Fibroblast of lung (primary cell): ENCODE measurements around the gene LPIN3. TPM values are rescaled to one million over a fixed set of nuclear protein-coding genes. Genes with fewer than 3 reads are reported as not detected.

ENCODE experiments used
- DNase-seq, 2 donors: peaks; one replicate each; pipeline versions ENCODE4 v3.0.0 to v3.0.0-alpha.2; 2010; ENCODE audit warnings: low read depth in 2 of 2
- H2AFZ ChIP-seq: 2 replicates; pipeline ENCODE4 v1.5.1; 2012; ENCODE audit warnings: low read length, control low read depth, inconsistent platforms
- H3K27ac ChIP-seq: 2 replicates; pipeline ENCODE4 v1.5.1; 2011; ENCODE audit warnings: low read length, control low read depth; ENCODE audit not compliant: insufficient read depth
- H3K27me3 ChIP-seq: 2 replicates; pipeline ENCODE4 v1.5.1; 2011; ENCODE audit warnings: mild to moderate bottlenecking, low read length; ENCODE audit not compliant: control insufficient read depth, insufficient read depth
- H3K36me3 ChIP-seq: 2 replicates; pipeline ENCODE4 v1.5.1; 2011; ENCODE audit warnings: low read length; ENCODE audit not compliant: control insufficient read depth, insufficient read depth
- H3K4me1 ChIP-seq: 2 replicates; pipeline ENCODE4 v1.5.1; 2011; ENCODE audit warnings: low read length; ENCODE audit not compliant: control insufficient read depth, insufficient read depth; ENCODE audit errors: extremely low read depth
- H3K4me2 ChIP-seq: 2 replicates; pipeline ENCODE4 v1.5.1; 2011; ENCODE audit warnings: low read length, control low read depth; ENCODE audit not compliant: insufficient read depth; ENCODE audit errors: extremely low read depth
- H3K4me3 ChIP-seq, 4 experiments: fragments of 200-600 bp in 1 of 4; sonication (generic) in 1 of 4; replicated peaks in 1 of 4; 2 replicates each; pipeline ENCODE4 v1.5.1; 2011 to 2016; ENCODE audit warnings: low read length in 4 of 4, low read depth in 3 of 4, mild to moderate bottlenecking in 3 of 4, control low read depth in 2 of 4, inconsistent platforms in 1 of 4, mixed read lengths in 1 of 4; ENCODE audit not compliant: insufficient read depth in 1 of 4; ENCODE audit errors: control extremely low read depth in 1 of 4
- H3K79me2 ChIP-seq: 2 replicates; pipeline ENCODE4 v1.5.1; 2012; ENCODE audit warnings: mild to moderate bottlenecking, low read length, inconsistent platforms; ENCODE audit not compliant: control insufficient read depth, insufficient read depth
- H3K9ac ChIP-seq: 2 replicates; pipeline ENCODE4 v1.5.1; 2011; ENCODE audit warnings: mild to moderate bottlenecking, low read length, control low read depth; ENCODE audit not compliant: insufficient read depth
- H3K9me3 ChIP-seq: 2 replicates; pipeline ENCODE4 v1.5.1; 2012; ENCODE audit warnings: low read depth, low read length; ENCODE audit not compliant: control insufficient read depth, insufficient read depth
- H4K20me1 ChIP-seq: 2 replicates; pipeline ENCODE4 v1.5.1; 2011; ENCODE audit warnings: low read length; ENCODE audit not compliant: control insufficient read depth, insufficient read depth; ENCODE audit errors: extremely low read depth
- EZH2 ChIP-seq: IDR thresholded peaks from 2 replicates; pipeline ENCODE4 v1.5.1; 2012; ENCODE audit warnings: low read length, control low read depth, mild to moderate bottlenecking; ENCODE audit errors: missing control alignments
- polyA plus RNA-seq, 2 donors: library from polyadenylated mRNA; depleted of rRNA in 1 of 2; stranded (reverse) in 1 of 2; unstranded in 1 of 2; fragments of >200 nt; gene quantifications; 2 replicates each; pipeline ENCODE4 v1.2.1, GENCODE V29; 2011 to 2012; ENCODE audit warnings: missing spikeins in 1 of 2
- total RNA-seq: library from RNA; depleted of rRNA; stranded (reverse); fragments of >200 nt; gene quantifications from 2 replicates; pipeline ENCODE4 v1.2.1, GENCODE V29; 2014
- TF ChIP-seq, protein P1 (sequence below), 2 donors: IDR thresholded peaks in 1 of 2; conservative IDR thresholded peaks in 1 of 2; 1 replicate in 1 of 2; 2 replicates in 1 of 2; pipeline ENCODE4 v1.5.1; 2011 to 2012; ENCODE audit warnings: low read length in 2 of 2, control low read depth in 1 of 2, inconsistent platforms in 1 of 2, low read depth in 1 of 2, mild to moderate bottlenecking in 1 of 2

The LPIN3 gene
- total and polyA plus RNA-seq, 2 donors (not counting 1 experiment from before 2014, with no cell fraction given): 4.7 to 5.1 TPM

DNA sequence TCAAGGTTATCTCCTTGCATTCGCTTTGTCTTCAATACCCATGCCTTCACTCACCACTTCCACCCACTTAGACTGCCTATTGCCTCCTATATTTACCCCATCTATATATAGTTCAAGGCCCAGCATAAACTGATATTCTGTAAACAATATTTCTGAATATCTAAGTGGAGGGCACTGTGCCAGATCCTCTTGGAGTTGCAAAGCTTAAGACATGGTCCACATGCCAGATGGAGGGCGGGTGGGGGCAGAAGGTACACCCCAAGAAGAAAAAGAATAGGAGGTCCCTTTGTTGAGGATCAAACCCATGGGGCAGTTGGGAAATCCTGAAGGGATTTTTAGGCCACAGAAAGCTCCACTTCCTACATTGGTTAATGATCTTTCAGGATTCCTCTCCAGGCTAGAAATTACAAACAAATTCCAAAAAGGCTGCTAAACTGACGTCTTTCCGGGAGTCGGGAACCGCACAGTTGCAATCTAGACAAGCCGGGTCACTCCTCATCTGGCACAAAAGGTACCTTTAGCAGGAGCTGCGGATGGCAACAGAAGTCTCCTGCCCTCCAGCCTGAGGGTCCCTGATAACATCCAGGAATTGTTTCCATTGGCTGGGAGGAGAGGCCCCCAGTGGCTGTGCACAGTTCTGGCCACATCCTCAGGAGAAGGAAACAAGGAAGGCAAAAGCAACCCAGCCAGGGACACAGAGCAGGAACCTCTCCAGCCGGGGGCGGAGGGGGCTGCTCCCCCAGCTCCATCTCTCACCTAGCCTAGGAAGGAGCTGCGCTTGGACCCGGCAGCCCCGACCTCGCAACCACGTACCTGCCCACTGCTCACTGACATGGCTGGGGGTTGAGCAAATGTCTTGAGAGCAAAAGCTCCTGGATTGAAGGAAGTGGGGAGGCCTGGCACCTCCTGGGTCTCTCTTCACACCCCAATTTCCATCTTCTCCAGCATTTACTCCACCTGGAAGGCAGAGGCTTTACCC lies 5.9 kb upstream of the LPIN3 start:
- H3K4me3 ChIP-seq: no peak overlapping the region
- H3K27me3 ChIP-seq: no peaks in the 10 kb centered on the region
- peak overlapping the region; percentile 79 for H2AFZ ChIP-seq
- H3K79me2 ChIP-seq: no peaks in the 10 kb centered on the region
- no peak for TF ChIP-seq EZH2
- TF ChIP-seq, protein P1, sequence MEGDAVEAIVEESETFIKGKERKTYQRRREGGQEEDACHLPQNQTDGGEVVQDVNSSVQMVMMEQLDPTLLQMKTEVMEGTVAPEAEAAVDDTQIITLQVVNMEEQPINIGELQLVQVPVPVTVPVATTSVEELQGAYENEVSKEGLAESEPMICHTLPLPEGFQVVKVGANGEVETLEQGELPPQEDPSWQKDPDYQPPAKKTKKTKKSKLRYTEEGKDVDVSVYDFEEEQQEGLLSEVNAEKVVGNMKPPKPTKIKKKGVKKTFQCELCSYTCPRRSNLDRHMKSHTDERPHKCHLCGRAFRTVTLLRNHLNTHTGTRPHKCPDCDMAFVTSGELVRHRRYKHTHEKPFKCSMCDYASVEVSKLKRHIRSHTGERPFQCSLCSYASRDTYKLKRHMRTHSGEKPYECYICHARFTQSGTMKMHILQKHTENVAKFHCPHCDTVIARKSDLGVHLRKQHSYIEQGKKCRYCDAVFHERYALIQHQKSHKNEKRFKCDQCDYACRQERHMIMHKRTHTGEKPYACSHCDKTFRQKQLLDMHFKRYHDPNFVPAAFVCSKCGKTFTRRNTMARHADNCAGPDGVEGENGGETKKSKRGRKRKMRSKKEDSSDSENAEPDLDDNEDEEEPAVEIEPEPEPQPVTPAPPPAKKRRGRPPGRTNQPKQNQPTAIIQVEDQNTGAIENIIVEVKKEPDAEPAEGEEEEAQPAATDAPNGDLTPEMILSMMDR (conservative IDR thresholded peaks at IDR 0.05 in 1 of 2, IDR thresholded peaks at IDR 0.05 in 1 of 2; ENCODE audit: low read depth in 1 of 2, low read length in 2 of 2): no peak
- H3K27ac ChIP-seq: peak overlapping the region; percentile 40
- no peaks in the 10 kb centered on the region for H3K36me3 ChIP-seq
- no peaks in the 10 kb centered on the region for H3K9me3 ChIP-seq
- H4K20me1 ChIP-seq: no peaks in the 10 kb centered on the region
- no peak overlapping the region for H3K4me2 ChIP-seq
- peak in 1 of 2 donors; percentile 64 for DNase-seq
- no peak overlapping the region for H3K9ac ChIP-seq
- H3K4me1 ChIP-seq: peaks cover 10% of the 10 kb centered on the region

DNA sequence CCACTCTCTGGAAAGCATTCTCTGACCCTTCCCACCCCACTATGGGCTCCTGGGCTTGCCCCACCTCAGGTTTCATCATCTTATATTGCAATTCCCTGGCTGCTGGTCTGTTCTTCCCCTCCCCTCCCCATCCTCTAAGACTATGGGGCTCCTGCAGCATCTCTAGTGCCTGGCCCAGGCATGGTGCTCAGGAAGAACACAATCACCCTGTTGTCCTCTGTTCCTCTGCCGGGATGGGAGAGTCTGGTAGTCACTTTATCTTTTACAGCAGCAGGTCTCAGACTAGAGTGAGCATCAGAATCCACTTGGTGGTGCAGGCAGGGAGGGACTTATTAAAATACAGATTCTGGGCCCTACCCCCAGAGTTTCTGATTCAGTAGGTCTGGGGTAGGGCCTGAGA lies 5.0 kb upstream of the LPIN3 start:
- no peak for DNase-seq
- H3K9me3 ChIP-seq: no peaks in the 10 kb centered on the region
- H3K36me3 ChIP-seq: no peaks in the 10 kb centered on the region
- peaks cover 5% of the 10 kb centered on the region for H3K4me1 ChIP-seq
- H3K79me2 ChIP-seq: no peaks in the 10 kb centered on the region
- H3K27me3 ChIP-seq: no peaks in the 10 kb centered on the region
- no peaks in the 10 kb centered on the region for H4K20me1 ChIP-seq
- H3K4me3 ChIP-seq: no peak overlapping the region
- TF ChIP-seq, protein P1 (conservative IDR thresholded peaks at IDR 0.05 in 1 of 2, IDR thresholded peaks at IDR 0.05 in 1 of 2; ENCODE audit: low read depth in 1 of 2, low read length in 2 of 2): no peak
- no peak for TF ChIP-seq EZH2
- H2AFZ ChIP-seq: no peak overlapping the region
- H3K4me2 ChIP-seq: no peak overlapping the region
- no peak overlapping the region for H3K9ac ChIP-seq
- H3K27ac ChIP-seq: no peak overlapping the region

DNA sequence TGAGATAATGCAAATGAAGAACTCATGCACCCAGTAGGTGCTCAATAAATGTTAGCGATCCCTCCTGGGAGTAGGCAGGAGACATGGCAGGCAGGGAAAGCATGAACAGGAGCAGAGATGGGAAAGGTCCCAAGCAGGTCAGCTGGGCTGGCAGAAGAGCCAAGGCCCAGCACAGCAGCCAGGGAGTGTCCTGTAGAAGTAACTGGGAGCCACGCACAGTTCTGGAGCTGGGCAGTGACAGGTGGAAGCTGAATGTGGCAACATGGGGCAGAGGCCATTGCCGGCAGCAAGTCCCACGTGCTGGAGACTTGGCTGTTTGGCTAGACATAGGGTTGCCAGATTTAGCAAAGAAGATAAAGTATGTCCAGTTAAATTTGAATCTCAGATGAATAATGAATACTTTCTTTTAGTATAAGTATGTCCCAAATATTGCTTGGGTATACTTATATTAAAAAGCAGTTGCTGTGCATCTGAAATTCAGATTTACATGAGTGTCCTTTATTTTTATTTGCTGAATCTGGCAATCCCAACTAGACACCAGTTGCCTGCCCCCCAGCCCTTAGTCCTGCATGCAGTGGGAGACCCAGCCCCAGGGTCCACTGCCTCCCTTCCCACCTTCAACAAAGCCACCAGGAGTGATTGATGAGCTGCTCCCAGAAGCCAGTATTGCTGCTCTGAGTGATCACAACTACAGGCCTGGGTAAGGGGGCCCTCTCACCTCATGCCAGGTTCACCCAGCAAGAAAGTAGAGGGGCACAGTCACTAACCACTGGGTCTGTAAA lies 3.7 kb upstream of the LPIN3 start:
- no peak for DNase-seq

More for the DNA sequence above, 3.7 kb upstream of the LPIN3 start:
- no peaks in the 10 kb centered on the region for H3K27me3 ChIP-seq
- no peak for TF ChIP-seq EZH2
- TF ChIP-seq, protein P1 (conservative IDR thresholded peaks at IDR 0.05 in 1 of 2, IDR thresholded peaks at IDR 0.05 in 1 of 2; ENCODE audit: low read depth in 1 of 2, low read length in 2 of 2): no peak
- no peaks in the 10 kb centered on the region for H3K9me3 ChIP-seq
- H3K4me3 ChIP-seq: no peak overlapping the region
- no peaks in the 10 kb centered on the region for H4K20me1 ChIP-seq
- no peak overlapping the region for H2AFZ ChIP-seq
- no peaks in the 10 kb centered on the region for H3K36me3 ChIP-seq
- H3K79me2 ChIP-seq: no peaks in the 10 kb centered on the region
- H3K27ac ChIP-seq: no peak overlapping the region
- H3K4me1 ChIP-seq: peaks cover 5% of the 10 kb centered on the region
- no peak overlapping the region for H3K4me2 ChIP-seq
- H3K9ac ChIP-seq: no peak overlapping the region
